Measurements from ENCODE around the gene MRPL21.

- TF ChIP-seq POLR2A (IDR thresholded peaks at IDR 0.05), result no peak
- TF ChIP-seq, protein P1, sequence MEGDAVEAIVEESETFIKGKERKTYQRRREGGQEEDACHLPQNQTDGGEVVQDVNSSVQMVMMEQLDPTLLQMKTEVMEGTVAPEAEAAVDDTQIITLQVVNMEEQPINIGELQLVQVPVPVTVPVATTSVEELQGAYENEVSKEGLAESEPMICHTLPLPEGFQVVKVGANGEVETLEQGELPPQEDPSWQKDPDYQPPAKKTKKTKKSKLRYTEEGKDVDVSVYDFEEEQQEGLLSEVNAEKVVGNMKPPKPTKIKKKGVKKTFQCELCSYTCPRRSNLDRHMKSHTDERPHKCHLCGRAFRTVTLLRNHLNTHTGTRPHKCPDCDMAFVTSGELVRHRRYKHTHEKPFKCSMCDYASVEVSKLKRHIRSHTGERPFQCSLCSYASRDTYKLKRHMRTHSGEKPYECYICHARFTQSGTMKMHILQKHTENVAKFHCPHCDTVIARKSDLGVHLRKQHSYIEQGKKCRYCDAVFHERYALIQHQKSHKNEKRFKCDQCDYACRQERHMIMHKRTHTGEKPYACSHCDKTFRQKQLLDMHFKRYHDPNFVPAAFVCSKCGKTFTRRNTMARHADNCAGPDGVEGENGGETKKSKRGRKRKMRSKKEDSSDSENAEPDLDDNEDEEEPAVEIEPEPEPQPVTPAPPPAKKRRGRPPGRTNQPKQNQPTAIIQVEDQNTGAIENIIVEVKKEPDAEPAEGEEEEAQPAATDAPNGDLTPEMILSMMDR (IDR thresholded peaks at IDR 0.05 in 4 of 5, conservative IDR thresholded peaks at IDR 0.05 in 1 of 5), result no peak
Measured at GRCh38 chr11:68939583-68940555, 36.2 kb upstream of the MRPL21 start.

All from gastrocnemius medialis (tissue), 4 donors.